Measurements from ENCODE around the gene CYLC2. TPM values are rescaled to one million over a fixed set of nuclear protein-coding genes. Genes with fewer than 3 reads are reported as not detected.

Gene CYLC2, protein sequence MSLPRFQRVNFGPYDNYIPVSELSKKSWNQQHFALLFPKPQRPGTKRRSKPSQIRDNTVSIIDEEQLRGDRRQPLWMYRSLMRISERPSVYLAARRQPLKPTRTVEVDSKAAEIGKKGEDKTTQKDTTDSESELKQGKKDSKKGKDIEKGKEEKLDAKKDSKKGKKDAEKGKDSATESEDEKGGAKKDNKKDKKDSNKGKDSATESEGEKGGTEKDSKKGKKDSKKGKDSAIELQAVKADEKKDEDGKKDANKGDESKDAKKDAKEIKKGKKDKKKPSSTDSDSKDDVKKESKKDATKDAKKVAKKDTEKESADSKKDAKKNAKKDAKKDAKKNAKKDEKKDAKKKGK
- polyA plus RNA-seq (ENCODE audit: insufficient read length in 3 of 3) = not detected
- long read RNA-seq, donor 1 = 0 reads
- long read RNA-seq, donor 2 = 0 reads
- long read RNA-seq, donor 3 = 0 reads
- long read RNA-seq, donor 4 = 0 reads
- long read RNA-seq, donor 5 = 0 reads
- long read RNA-seq, donor 6 = 0 reads
- long read RNA-seq, donor 7 = 0 reads
- long read RNA-seq, donor 8 = 0 reads
- long read RNA-seq, donor 9 = 0 reads
- long read RNA-seq, donor 10 = 0 reads
- long read RNA-seq, donor 11 = 0 reads
- long read RNA-seq, donor 12 = 0 reads
- long read RNA-seq, donor 13 = 0 reads
- long read RNA-seq, donor 14 = 0 reads
- long read RNA-seq, donor 15 = 0 reads
- long read RNA-seq, donor 16 = 0 reads

DNA sequence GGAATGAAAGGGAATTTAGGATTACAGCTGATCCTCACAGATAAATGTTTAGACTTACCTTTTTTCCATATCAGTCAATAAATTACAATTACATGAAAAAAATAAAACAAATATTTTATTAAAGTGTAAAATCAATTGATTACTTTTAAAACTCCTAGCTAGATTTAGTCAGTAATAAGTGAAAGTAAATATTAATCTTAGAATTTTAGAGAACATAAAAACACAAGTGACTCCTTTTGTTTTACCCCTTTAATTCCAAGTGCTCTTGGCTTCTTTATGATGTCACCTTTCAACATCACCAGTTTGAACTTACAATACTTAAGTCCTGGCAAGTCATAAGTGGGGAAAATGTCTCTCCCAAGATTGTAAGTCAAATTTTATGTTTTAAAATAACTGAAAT is at the start of gene CYLC2:
CYLC2 (plus strand) TSS at position 301 of the 400 bp plus-strand sequence; CDS start at position 349, 48 bp downstream.
- DNase-seq = no peak

DNA sequence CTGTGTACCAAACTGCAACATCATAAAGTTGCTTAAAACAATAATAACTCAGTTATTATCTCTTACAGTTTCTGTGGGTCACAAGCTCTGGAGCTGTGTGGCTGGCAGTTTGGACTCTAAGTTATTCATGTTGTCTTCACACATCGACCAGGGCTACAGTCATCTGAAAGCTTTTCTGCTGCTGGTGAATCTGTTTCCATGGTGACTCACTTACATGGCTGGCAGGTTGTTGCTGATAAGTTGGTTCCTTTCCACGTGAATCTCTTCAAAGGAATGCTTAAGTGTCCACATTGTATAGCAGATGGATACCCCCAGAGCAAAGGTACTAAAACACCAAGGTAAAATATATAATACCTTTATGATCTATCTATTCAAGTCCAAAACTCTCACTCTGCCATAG is 44.8 kb upstream of the CYLC2 start:
- DNase-seq = no peak

DNA sequence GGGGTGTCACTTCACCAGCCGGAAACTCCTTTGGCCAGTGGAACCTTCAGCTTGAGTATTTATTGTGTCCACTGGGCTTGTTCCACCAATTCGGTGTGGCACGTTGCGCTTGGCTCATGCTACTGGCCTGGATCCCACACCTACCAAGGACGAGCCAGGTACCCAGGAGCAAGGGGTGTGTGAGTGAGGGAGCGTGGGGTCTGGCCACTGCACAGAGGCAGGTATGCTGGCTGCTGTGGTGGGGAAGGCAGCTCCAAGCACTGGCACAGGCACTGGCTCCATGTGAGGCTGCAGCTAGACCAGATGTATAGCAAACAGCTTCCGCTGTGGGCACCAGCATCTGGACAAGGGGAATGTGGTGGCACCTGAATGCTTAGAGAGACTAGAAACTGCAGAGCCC is 28.1 kb upstream of the CYLC2 start:
- DNase-seq = no peak

DNA sequence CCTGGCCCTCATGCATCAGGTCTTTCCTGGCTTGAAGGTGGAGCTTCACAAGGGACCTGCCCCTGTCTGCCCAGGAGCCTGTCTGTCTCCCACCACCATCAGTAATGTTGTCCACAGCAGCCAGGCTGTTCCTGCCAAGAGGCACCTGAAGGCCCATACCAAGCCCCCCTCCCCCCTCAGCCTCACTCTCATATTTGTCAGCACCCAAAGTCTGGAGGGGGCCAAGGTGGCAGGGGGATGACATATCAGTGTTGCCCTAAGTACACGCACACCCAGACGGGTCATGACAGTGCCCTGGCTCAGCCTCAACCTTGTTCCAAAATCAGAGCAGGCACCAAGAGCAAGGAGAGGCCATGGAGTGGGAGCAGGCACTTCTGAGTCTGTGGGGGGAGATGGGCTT is 27.2 kb upstream of the CYLC2 start:
- DNase-seq = no peak

DNA sequence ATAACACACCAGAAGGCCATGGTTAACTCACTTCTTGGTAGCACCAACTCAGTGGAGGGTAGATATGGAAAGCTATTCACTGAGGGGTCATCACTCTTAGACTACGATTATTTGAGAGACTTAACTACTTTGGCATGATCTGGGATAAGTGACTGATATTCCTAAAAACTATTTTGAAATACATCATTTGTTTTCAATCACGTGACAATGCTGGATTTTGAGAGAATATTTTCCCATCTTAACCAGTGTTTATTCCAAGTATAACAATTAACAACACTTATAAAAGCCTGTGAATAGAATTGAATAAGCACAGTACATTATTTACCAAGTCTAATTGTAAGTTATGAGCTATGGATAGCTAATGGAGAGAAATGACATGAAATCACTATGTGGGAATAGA is 22.4 kb upstream of the CYLC2 start:
- no peak for DNase-seq

DNA sequence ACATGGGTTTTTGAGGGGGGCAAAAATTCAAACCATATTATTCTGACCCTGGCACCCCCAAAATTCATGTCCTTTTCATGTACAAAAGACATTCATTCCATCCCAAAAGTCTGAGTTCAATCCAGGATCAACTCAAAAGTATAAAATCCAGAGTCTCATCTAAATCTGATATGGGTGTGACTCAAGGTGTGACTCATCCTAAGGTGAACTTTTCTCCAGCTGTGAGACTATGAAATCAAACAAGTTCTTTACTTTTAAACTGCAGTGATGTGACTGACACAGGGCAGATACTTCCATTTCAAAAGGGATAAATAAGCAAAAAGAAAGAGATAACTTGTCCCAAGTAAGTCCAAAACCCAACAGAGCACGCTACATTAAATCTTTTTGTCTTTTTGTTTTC is 20.6 kb upstream of the CYLC2 start:
- DNase-seq = no peak

DNA sequence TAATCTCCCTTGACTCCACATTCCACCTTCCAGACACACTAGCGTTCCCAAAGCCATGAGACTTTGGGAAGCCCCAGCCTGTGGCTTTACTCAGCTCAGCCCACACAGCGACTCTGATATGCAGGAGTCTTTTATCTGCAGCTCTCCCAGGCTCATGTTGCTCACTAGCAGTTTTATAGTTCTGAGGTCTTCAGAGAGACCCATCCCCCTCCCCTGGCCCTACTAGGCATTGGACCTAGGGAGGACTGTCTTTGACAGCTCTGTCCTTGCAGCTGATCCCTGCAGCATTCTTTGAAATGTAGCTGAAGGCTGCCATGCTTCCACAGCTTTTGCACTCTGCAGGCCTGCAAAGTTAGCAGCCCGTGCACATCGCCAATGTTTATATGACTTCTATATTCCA is 19.9 kb upstream of the CYLC2 start:
- peak; percentile 10 for DNase-seq

DNA sequence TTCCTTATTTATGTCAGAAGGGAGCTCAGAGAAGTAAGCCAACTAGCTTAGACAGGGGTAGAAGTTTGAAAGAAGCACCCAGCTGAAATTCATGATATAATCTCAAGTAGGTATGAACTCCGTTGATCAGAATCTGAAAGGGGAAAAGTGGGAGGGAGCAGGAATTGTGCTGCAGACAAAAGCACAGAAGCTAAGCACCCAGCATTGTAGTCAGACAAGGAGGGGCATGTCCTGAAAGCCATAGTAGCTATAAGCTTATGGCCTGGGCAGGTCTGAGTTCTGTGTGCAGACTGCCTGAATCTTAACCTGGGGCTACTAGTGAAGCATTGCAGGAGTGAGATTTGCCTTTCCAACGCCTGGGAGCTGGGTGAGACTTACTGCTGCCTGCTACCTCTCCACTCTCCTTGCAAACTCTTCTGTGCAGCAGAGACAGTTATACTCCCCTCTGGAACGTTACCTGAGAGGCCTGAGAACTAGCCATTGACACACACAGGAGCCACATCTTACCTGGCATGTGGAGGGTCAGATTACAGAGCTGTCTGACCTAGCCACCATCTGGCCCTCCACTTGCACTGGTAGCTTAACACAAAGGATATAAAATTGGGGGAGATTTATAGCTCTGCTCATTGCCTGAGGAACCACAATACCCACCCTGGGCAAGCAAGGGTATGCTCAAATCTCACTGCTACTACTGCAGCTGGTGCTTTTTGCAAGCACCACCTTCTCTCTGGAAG is 9.8 kb upstream of the CYLC2 start:
- peak; percentile 28 for DNase-seq

DNA sequence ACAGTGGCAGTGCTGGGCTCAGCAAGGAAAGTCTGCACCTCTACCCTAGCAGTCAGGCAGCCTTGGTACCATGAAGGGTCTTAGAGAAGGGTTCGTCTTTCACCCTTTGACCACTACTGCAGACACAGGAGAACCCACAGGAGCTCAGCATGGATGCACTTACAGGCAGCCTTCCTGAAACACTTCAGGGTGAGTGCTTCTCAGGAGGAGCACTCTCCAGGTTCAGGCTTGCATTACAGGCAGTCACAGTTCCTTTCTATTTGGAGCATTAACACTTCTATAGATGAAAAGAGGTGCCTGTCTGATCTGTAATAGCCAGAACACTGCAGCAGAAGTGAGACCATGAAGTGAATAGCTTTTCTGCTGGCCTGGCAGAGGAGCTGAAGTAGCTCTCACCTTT is 8.7 kb upstream of the CYLC2 start:
- no peak for DNase-seq

DNA sequence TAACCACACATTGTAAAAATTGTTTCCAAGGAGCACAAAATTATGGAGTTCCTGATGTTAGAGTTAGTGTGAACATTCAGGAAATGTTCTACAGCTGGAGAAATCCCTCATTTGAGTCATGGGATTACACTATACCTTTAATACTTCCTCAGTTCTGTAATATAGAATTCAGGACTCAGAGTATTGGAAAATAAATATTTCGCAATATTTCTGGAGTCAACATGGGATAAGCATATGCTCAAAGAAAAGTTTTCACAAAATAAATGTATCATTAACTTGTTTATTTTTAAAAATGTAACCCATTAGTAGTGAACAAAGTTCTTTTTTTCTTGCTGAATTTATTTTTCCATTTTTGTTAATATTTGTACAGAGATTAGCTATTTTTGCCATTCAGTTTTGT is 8.6 kb downstream of the CYLC2 start:
- no peak for DNase-seq

DNA sequence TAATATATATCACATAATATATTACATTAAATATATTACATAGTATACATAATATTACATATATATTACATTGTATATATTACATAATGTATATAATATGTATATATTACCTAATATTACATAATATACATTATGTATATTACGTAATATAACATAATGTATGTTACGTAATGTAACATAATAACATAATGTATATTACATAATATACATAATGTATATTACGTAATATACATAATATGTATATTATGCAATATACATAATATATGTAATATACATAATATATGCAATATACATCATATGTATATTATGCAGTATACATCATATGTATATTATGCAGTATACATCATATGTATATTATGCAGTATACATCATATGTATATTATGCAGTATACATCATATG is 19.1 kb downstream of the CYLC2 start:
- DNase-seq = no peak

DNA sequence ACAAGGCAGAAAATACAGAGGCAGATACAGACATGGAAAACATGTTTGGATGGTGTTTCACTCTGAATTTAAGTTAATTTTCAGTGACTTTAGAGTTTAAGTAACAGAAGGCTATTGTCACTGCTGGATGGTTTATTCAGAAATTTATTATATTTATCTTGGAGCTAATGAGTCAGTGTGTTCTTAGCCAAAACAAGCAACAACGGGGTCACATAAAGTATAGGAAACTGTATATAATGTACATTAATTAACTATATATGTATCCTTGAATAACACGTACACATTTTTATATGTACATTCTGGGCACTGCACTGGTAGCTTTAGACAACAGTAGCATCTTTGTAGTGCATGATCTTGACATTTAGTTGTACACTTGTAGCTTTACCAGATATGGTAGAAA is 30.7 kb downstream of the CYLC2 start:
- peak; percentile 27 for DNase-seq

DNA sequence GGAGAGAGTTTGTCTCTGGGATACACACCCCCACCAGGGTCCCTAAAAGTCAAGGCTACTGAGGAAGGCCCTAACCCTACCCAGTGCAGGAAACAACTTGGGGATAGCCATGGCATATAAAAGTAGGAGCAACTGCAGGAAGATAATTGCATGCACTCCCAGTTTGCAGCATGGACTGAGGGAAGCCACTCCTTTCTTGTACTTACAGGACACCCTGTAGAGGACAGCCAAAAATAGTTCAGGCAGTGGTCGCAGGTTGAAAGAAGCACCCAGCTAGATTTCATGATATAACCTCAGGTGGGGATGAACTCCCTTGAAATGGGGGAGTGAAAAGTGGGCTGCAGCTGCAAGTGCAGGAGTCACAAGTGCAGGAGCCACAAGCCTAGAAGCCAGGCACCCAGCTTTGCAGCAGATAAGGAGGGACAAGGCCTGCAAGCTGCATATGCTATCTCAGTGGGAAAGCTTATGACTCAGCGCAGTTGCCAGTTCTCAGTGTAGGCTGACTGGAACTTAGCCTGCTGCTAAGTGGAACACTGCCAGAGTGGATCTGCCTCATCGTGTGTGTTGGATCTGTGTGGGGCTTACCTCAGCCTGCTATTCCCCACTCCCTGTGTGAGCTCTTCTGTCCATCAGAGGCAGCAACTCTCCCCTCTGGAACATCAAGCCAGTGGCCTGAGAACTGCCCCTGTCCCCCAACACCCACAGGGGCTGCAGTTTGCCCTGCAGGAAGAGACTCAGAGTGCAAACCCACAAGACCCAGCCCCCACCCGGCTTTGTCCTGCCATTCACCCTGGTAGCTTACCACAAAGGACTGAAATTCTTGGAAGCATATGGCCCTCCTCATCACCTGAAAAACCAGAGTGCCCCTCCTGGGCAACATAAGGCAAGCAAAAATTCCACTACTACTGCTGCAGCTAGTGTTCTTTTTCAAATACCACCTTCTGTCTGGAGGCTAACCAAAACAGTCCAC is 42.7 kb downstream of the CYLC2 start:
- DNase-seq = no peak

DNA sequence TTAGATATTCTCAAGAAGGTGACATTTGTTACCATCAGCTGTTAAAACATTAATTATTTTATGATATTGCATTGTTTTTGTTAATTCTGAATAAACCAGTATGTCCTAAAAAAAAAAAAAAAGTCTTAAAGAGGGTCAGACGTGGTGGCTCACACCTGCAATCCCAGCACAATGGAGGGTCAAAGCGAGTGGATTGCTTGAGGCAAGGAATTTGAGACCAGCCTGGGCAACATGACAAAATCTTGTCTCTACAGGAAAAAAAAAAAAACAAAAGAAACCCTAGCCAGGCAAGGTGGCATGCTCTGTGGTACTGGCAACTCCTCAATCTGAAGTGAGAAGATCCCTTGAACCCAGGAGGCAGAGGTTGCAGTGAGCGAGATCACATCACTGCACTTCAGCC is 46.8 kb downstream of the CYLC2 start:
- no peak for DNase-seq
